Dermis microvascular lymphatic vessel endothelial cell (primary cell): Measurements from ENCODE around the gene LMNA. TPM values are rescaled to one million over a fixed set of nuclear protein-coding genes. Genes with fewer than 3 reads are reported as not detected.
"Not testable (repeated sequence)": the region's sequence is repeated elsewhere in the genome, so short reads cannot be mapped to it uniquely, and the experiment has no call there.

Experiments
- DNase-seq, 2 donors: peaks; one replicate each; pipeline versions ENCODE4 v3.0.0 to v3.0.0-alpha.2; 2010; ENCODE audit warnings: low read depth in 2 of 2
- total RNA-seq: library from RNA; depleted of rRNA; stranded (reverse); fragments of >200 nt; gene quantifications from 2 replicates; pipeline ENCODE4 v1.2.1, GENCODE V29; 2014

LMNA gene
- total RNA-seq, 1 donor from 2014 or later: 626 TPM

- DNase-seq: peak; percentile 61 to 88
Measured at GRCh38 chr1:156160743-156161171, 46.2 kb downstream of the LMNA start.

- DNase-seq: no peak
Measured at GRCh38 chr1:156162430-156163037, 48.0 kb downstream of the LMNA start.

GRCh38 chr1:156163712-156164111 lies 49.2 kb downstream of the LMNA start:
- DNase-seq: no peak

GRCh38 chr1:156164125-156164831 lies 49.8 kb downstream of the LMNA start:
- no peak for DNase-seq

GRCh38 chr1:156165083-156165482 lies 50.6 kb downstream of the LMNA start:
- DNase-seq: peak in 1 of 2 donors; percentile 59

- DNase-seq: peak; percentile 30 to 71
Measured at GRCh38 chr1:156167536-156167935, 53.0 kb downstream of the LMNA start.

GRCh38 chr1:156172696-156173470 lies 58.4 kb downstream of the LMNA start:
- DNase-seq: no peak

- no peak for DNase-seq
Measured at GRCh38 chr1:156176610-156177210, 62.2 kb downstream of the LMNA start.

GRCh38 chr1:156177919-156178654 lies 63.6 kb downstream of the LMNA start:
- DNase-seq: no peak

- DNase-seq: no peak
Measured at GRCh38 chr1:156180471-156180870, 66.0 kb downstream of the LMNA start.

- DNase-seq: not testable (repeated sequence)
Measured at GRCh38 chr1:156181391-156181924, 66.9 kb downstream of the LMNA start.

- not testable (repeated sequence) for DNase-seq
Measured at GRCh38 chr1:156182010-156182779, 67.7 kb downstream of the LMNA start.

- not testable (repeated sequence) for DNase-seq
Measured at GRCh38 chr1:156186347-156187177, 72.1 kb downstream of the LMNA start.

Other genes with a start within 250 kb of the LMNA start
- 18.2 and 36.3 TPM in 2 replicates for gene RIT1, start 203.4 kb upstream of the LMNA start, total RNA-seq
- gene KHDC4, start 180.3 kb upstream of the LMNA start, total RNA-seq: 14.6 and 18.6 TPM in 2 replicates
- gene RXFP4, start 173.1 kb upstream of the LMNA start, total RNA-seq: not detected in 2 replicates
- gene ARHGEF2, start 136.2 kb upstream of the LMNA start, total RNA-seq: 69.4 and 75.9 TPM in 2 replicates
- gene SSR2, start 93.8 kb upstream of the LMNA start, total RNA-seq: 323 and 635 TPM in 2 replicates
- gene UBQLN4, start 60.9 kb upstream of the LMNA start, total RNA-seq: 13.1 and 14.3 TPM in 2 replicates
- gene LAMTOR2, start 59.9 kb upstream of the LMNA start, total RNA-seq: 83.2 and 89.3 TPM in 2 replicates
- not detected in 2 replicates for gene RAB25, start 53.6 kb upstream of the LMNA start, total RNA-seq
- gene MEX3A, start 32.2 kb upstream of the LMNA start, total RNA-seq: 3.6 and 7.0 TPM in 2 replicates
- gene SEMA4A, start 38.9 kb downstream of the LMNA start, total RNA-seq: 0.39 and 0.51 TPM in 2 replicates
- 9.0 and 15.6 TPM in 2 replicates for gene SLC25A44, start 79.4 kb downstream of the LMNA start, total RNA-seq
- gene PMF1, start 98.3 kb downstream of the LMNA start, total RNA-seq: 52.0 and 70.2 TPM in 2 replicates
- 0.26 and 0.63 TPM in 2 replicates for gene BGLAP, start 127.5 kb downstream of the LMNA start, total RNA-seq
- gene PAQR6, start 133.3 kb downstream of the LMNA start, total RNA-seq: 0.38 and 0.39 TPM in 2 replicates
- 36.6 and 58.9 TPM in 2 replicates for gene SMG5, start 168.1 kb downstream of the LMNA start, total RNA-seq
- gene TMEM79, start 169.6 kb downstream of the LMNA start, total RNA-seq: 0.51 and 0.90 TPM in 2 replicates
- 52.4 and 80.7 TPM in 2 replicates for gene GLMP, start 181.0 kb downstream of the LMNA start, total RNA-seq
- gene VHLL, start 184.6 kb downstream of the LMNA start, total RNA-seq: 0.13 TPM in 2 replicates
- 495 and 559 TPM in 2 replicates for gene CCT3, start 223.6 kb downstream of the LMNA start, total RNA-seq
- not detected in 2 replicates for gene TSACC, start 223.8 kb downstream of the LMNA start, total RNA-seq